ENCODE results near the gene PCBP3.

DNA sequence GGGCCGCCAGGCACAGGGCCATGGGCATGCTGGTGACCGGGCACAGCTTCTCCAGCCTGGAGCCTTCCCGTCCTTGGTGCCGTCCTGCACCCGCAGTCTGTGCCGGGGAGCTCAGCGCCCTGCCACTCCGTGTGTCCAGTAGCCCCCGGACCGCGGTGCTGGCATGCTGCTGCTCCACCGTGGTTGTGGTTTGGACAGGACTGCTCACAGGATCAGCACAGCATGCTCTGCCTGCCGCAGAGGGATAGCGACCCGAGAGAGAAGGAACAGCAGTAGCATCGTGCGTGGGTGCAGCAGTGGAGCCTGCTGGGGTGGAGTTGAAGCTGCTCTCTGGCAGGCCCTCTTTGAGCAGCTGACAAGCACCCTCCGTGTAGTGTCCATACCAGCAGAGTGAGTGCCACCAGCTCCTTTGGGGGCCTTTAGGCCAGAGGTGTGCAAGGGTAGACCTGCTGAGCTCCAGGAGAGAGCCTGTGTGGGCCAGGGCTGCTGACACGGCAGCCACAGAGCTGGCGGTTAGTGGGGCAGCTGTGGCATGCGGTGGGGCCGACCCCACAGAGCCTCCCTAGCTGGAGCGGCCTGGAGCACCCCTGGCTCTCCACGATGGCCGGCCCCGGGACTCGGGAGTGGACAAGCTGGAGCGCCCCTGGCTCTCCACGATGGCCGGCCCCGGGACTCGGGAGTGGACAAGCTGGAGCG, 6.4 kb upstream of the PCBP3 start:
- no peak for TF ChIP-seq POLR2A (IDR thresholded peaks at IDR 0.05)
- no peak for TF ChIP-seq CTCF (IDR thresholded peaks at IDR 0.05)
